ENCODE measurements around the gene PLPPR3. TPM values are rescaled to one million over a fixed set of nuclear protein-coding genes. Genes with fewer than 3 reads are reported as not detected.

Gene PLPPR3
- total RNA-seq, 8 experiments from 2014 or later: 0.22 to 68.1 (median 43.3) TPM

DNA sequence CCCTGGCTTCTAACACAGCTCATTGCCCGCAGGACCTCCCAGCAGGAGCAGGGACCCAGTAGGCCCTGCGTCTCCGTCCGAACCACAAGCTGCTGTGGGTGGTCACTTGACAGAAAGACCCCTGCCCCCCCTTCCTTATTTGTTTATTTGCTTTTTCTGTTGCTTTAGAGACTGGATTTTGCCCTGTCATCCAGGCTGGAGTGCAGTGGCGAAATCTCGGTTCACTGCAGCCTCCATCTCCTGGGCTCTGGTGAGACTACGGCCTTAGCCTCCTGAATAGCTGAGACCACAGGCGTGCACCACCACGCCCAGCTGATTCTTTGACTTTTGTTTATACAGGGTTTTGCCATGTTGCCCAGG is 32.1 kb downstream of the PLPPR3 start:
- in situ Hi-C loops (cut with MboI; ENCODE audit: low pct_unique_long_range_greater_than_20kb in 2 of 9, low sequenced_read_pairs in 9 of 9, unreplicated experiment in 9 of 9): no loop called here
- 58 to 100% (median 89%) methylated on average over 1 to 6 of the region's 9 CpGs; no CpG with 5 or more reads in 2 of the 10 experiments for WGBS, 10 experiments
- Histone ChIP-seq H3K27ac (peak overlapping the region; percentile 82 to 91), H3K4me3 (no peak overlapping the region), H3K4me1 (replicated peaks in 1 of 2) (peaks cover 25 to 26% of the 10 kb centered on the region in 2 donors)
- ATAC-seq (replicated peaks in 6 of 8): peak in 1 of 8 experiments; percentile 12

DNA sequence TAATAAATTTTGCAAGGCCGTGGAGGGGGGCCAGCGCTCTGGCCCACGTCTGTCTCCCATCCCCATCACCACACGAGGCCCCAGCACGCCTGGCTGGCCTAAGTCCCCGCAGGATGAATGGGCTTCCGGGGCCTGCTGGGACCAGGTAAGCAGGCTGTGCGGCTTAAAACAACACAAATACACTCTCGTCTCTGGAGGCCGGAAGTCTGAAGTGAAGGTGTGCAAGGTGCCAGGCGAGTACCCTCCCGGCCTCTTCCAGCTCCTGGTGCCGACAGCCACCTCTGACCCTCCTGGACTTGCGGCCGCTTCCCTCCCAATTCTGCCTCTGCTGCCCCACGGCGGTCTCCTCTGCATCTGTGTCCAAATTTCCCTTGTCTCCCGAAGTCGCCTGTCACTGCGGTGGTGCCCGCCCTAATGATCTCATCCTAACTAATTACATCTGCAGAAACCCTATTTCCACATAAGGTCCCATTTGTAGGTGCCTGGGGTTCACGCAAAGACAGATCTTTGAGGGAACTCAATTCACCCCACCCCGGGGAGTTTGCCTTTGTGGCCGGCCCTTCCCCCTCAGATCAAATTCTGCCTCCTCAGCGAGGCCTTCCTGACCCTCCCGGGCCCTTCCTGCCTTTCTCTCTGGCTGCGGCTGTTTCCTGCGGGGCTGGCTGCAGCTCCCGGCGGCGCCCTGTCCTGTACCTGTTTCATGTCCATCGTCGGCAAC is 32.6 kb downstream of the PLPPR3 start:
- ATAC-seq (replicated peaks in 6 of 8): peak; percentile 62 to 85 (median 74)
- 22 to 57% (median 25%) methylated on average over 2 to 13 of the region's 33 CpGs; no CpG with 5 or more reads in 5 of the 10 experiments for WGBS, 10 experiments
- peak overlapping the region; percentile 82 to 91 for H3K27ac ChIP-seq
- H3K4me1 ChIP-seq (replicated peaks in 1 of 2): peaks cover 25 to 26% of the 10 kb centered on the region in 2 donors
- in situ Hi-C loops (cut with MboI; ENCODE audit: low pct_unique_long_range_greater_than_20kb in 2 of 9, low sequenced_read_pairs in 9 of 9, unreplicated experiment in 9 of 9): no loop called here
- H3K4me3 ChIP-seq: no peak overlapping the region

DNA sequence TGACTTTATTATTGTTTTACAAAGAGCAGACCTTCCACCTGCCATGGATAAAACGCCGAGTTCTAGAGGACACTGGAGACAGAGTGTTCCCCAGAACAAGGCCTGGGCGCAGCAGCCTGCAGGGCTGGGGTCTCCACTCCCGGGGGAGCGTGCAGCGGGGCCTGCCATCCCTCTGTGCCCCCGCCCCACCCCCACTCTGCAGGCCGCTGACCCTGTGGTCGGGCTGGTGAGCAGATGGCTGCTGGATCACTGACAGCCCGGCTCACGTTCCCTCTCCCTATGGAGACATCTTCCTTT is 33.1 kb downstream of the PLPPR3 start:
- Histone ChIP-seq H3K4me3 (no peak overlapping the region), H3K27ac (peak overlapping the region; percentile 82 to 91), H3K4me1 (replicated peaks in 1 of 2) (peaks cover 25 to 26% of the 10 kb centered on the region in 2 donors)
- in situ Hi-C loops (cut with MboI; ENCODE audit: low pct_unique_long_range_greater_than_20kb in 2 of 9, low sequenced_read_pairs in 9 of 9, unreplicated experiment in 9 of 9): no loop called here
- 20% methylated on average over 2 of the region's 11 CpGs; no CpG with 5 or more reads in 9 of the 10 experiments for WGBS, 10 experiments
- ATAC-seq (replicated peaks in 6 of 8): no peak

DNA sequence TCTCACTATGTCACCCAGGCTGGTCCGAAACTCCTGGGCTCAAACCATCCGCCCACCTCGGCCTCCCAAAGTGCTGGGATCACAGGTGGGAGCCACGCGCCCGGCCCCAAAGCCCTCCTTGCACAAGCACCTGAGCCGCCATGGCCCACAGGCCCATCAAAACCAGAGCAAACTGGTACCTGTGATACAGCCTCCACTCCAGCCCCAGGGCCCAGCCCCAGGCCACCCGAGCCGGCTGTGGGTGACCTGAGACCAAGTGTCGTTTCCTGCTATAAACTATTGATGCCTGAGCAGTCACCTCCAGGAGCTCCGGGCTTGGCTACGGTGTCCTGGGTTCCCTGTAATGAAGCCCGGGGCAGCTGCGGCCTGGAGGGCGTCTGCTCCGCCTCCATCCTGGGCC is 34.2 kb downstream of the PLPPR3 start:
- no peak for ATAC-seq (replicated peaks in 6 of 8)
- in situ Hi-C loops (cut with MboI; ENCODE audit: low pct_unique_long_range_greater_than_20kb in 2 of 9, low sequenced_read_pairs in 9 of 9, unreplicated experiment in 9 of 9): no loop called here
- Histone ChIP-seq H3K27ac (peak overlapping the region; percentile 30 to 82), H3K4me3 (no peak overlapping the region), H3K4me1 (replicated peaks in 1 of 2) (peaks cover 26 to 30% of the 10 kb centered on the region in 2 donors)
- 77 to 100% (median 87%) methylated on average over 1 to 7 of the region's 16 CpGs; no CpG with 5 or more reads in 4 of the 10 experiments for WGBS, 10 experiments

DNA sequence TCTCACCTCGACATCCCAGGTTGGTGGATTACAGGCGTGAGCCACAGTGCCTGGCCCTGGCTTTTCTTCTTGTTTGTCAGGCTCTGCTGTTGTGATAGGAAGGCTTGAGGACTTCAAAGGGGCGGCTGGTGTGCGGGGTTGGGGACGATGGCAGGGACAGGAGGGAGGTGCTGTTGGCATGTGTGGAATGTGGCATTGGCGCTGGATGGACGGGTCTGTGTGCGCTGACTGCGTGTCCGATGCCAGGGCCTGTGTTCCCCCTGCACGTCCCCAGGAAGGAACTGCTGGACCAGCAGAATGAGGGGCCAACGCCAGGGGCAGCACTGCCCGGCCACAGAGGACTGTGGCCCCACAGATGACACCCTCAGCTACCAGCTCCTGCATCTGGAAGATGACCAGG is 37.2 kb downstream of the PLPPR3 start:
- no peak overlapping the region for H3K4me3 ChIP-seq
- in situ Hi-C loops (cut with MboI; ENCODE audit: low pct_unique_long_range_greater_than_20kb in 2 of 9, low sequenced_read_pairs in 9 of 9, unreplicated experiment in 9 of 9): no loop called here
- WGBS, 10 experiments: 80 to 98% (median 90%) methylated on average over 2 to 9 of the region's 13 CpGs; no CpG with 5 or more reads in 5 of the 10 experiments
- no peak overlapping the region for H3K27ac ChIP-seq
- peaks cover 22 to 30% of the 10 kb centered on the region in 2 donors for H3K4me1 ChIP-seq (replicated peaks in 1 of 2)
- no peak for ATAC-seq (replicated peaks in 6 of 8)

DNA sequence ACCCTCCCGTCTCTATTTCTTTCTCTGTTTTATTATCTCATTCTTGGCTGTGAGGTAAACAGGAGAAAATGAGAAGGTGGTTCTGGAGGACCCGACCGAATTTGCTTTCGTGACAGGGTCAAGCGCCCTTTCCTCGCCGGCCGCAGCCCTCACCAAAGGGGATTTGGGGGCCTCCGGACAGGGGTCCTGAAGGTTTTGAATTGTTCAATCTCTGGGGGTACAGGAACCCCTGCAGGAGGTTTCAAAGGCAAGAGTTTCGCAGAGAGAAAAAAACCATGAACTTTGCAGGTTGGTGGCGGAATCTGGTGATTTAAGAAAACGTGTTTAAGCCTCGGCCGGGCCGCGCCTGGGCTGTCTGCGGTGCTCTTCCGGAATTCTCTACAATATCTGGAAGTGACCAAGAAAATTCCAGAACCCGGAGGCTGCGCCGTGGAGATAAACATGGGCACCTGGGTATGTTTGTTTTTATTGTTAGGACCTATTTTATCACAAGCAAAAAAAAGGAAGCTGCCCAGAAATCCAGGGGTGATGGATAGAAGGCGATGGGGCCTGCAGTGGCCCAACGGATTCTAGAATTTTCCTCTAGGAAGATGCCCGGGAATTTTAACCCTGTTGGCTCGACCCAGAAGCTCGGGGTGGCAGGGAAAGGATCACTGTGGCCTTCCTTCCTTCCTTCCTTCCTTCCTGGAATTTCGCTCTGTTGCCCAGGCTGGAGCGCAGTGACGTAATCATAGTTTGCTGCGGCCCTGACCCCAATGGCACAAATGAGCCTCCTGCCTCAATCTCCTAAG is 38.7 kb downstream of the PLPPR3 start:
- peaks cover 7 to 16% of the 10 kb centered on the region in 2 donors for H3K4me1 ChIP-seq (replicated peaks in 1 of 2)
- WGBS, 10 experiments: 40 to 94% (median 82%) methylated on average over 2 to 21 of the region's 30 CpGs; no CpG with 5 or more reads in 1 of the 10 experiments
- H3K4me3 ChIP-seq: no peak overlapping the region
- H3K27ac ChIP-seq: peak overlapping the region in 1 of 2 donors; percentile 21
- in situ Hi-C loops (cut with MboI; ENCODE audit: low pct_unique_long_range_greater_than_20kb in 2 of 9, low sequenced_read_pairs in 9 of 9, unreplicated experiment in 9 of 9): no loop called here
- ATAC-seq (replicated peaks in 6 of 8): no peak

DNA sequence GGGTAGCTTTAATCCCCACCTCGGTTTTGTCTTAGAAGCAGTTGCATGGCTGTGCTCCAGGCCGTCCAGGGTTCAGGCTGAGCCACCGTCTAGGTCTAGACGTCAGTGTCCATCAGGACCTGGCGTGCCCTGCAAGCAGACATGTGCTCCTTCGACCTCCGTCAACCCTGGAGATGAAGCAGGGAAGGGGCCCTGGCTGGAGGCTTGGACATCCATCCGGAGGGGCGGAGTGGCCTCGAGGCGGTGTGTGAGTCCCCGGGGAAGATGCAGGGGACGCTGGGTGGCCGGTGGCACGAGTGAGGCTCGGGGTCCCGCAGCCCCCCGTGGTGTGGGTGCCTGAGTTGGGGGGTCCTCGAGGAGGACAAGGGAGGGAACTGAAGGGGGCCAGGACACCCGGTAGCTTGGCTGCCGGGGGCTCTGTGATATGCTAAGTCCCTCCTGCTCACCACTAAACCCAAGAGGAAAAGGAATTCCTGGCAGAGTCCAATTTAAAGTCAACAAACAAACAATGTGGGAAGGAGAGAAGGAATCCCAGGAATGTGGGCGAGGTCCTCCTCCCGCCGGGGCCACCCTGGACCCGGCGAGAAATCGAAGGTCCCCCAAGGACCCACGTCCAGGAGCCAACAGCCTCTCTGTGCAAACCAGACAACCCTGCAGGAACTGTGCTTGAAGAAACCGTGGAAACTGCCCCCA is 39.4 kb downstream of the PLPPR3 start:
- 0 to 48% (median 16%) methylated on average over 1 to 8 of the region's 29 CpGs; no CpG with 5 or more reads in 6 of the 10 experiments for WGBS, 10 experiments
- H3K27ac ChIP-seq: no peak overlapping the region
- H3K4me3 ChIP-seq: no peak overlapping the region
- ATAC-seq (replicated peaks in 6 of 8): peak; percentile 39 to 84 (median 69)
- H3K4me1 ChIP-seq (replicated peaks in 1 of 2): peaks cover 0 to 12% of the 10 kb centered on the region in 2 donors
- in situ Hi-C loops (cut with MboI; ENCODE audit: low pct_unique_long_range_greater_than_20kb in 2 of 9, low sequenced_read_pairs in 9 of 9, unreplicated experiment in 9 of 9): no loop called here

DNA sequence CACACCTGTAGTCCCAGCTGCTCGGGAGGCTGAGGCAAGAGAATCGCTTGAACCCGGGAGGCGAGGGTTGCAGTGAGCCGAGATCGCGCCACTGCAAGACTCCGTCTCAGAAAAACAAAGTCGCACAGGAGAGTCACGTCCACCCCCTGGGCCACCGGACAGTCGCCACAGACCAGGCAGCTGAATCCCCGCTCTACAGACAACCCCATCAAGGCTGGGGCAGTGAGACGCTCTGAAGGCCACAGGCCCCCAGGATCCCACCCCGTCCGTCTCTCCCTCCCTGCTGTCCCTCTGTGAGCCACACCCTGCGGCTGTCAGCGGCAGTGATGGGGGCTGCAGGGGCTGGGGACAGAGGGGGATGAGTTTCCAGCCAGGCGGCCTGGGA is 40.0 kb downstream of the PLPPR3 start:
- ATAC-seq (replicated peaks in 6 of 8): peak in 1 of 8 experiments; percentile 19
- no peak overlapping the region for H3K27ac ChIP-seq
- in situ Hi-C loops (cut with MboI; ENCODE audit: low pct_unique_long_range_greater_than_20kb in 2 of 9, low sequenced_read_pairs in 9 of 9, unreplicated experiment in 9 of 9): no loop called here
- WGBS, 10 experiments: 80 to 100% (median 100%) methylated on average over 1 to 3 of the region's 19 CpGs; no CpG with 5 or more reads in 6 of the 10 experiments
- no peak overlapping the region for H3K4me3 ChIP-seq
- peaks cover 0 to 12% of the 10 kb centered on the region in 2 donors for H3K4me1 ChIP-seq (replicated peaks in 1 of 2)

DNA sequence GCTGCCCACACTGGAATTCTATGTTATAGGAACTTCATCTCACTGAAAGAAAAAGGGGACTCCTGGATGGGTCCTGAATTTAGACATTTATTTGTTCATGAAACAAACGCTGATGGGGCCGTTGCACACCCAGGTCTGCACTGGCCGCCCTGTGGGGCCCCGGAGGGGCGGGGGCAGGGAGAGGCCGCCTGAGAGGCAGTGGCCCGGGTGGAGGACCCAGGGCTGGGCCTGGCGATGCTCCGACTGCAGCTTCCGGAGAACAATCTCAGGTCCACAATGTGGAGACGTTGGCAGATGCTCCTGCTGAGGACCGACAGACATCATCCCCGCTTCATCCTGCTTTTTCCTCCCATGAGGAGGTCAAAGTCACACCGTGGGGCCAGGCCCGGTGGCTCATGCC is 40.8 kb downstream of the PLPPR3 start:
- no peak overlapping the region for H3K27ac ChIP-seq
- no peak for ATAC-seq (replicated peaks in 6 of 8)
- peaks cover 0 to 16% of the 10 kb centered on the region in 2 donors for H3K4me1 ChIP-seq (replicated peaks in 1 of 2)
- in situ Hi-C loops (cut with MboI; ENCODE audit: low pct_unique_long_range_greater_than_20kb in 2 of 9, low sequenced_read_pairs in 9 of 9, unreplicated experiment in 9 of 9): no loop called here
- no peak overlapping the region for H3K4me3 ChIP-seq
- 58 to 100% (median 80%) methylated on average over 2 to 5 of the region's 15 CpGs; no CpG with 5 or more reads in 7 of the 10 experiments for WGBS, 10 experiments

DNA sequence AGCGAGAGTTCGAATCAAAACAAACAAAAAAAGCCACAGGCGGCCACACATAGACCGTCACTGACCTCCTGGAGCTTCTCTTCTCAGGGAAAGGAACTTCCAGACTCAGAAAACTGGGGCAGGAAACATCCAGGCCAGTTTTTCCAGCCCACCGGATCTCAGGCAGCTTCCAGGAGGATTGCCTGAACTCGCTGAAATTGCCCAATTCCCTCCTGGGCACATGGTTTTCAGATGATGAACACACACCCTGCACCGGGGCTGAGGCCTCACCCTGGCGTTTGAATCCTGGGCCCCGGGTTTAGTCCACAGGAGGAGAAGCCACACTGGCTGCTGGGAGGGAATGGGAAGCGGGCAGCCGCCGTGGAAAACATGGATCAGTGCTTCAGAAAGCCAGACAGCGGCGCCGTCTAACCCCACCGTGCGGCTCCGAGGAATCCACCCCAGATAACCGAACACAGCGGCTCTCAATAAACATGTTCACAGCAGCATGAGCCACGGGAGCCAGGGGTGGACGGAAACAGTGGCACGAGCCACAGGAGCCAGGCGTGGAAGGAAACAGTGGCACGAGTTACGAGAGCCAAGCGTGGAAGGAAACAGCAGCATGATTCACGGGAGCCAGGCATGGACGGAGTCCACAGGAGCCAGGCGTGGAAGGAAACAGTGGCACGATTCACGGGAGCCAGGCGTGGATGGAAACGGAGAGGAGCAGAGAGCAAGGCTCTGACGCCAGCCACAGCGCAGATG is 42.7 kb downstream of the PLPPR3 start:
- 19 to 100% (median 68%) methylated on average over 1 to 20 of the region's 36 CpGs; no CpG with 5 or more reads in 2 of the 10 experiments for WGBS, 10 experiments
- Histone ChIP-seq H3K4me1 (replicated peaks in 1 of 2) (peaks cover 0 to 16% of the 10 kb centered on the region in 2 donors), H3K27ac (peak overlapping the region in 1 of 2 donors; percentile 2), H3K4me3 (no peak overlapping the region)
- in situ Hi-C loops (cut with MboI; ENCODE audit: low pct_unique_long_range_greater_than_20kb in 2 of 9, low sequenced_read_pairs in 9 of 9, unreplicated experiment in 9 of 9): loop anchor here in 1 of 9 experiments (10.0 kb wide), 1 partner anchor 136 kb away; the partner anchor contains the start of genes KISS1R and R3HDM4
- peak in 6 of 8 experiments; percentile 17 to 90 (median 65) for ATAC-seq (replicated peaks in 6 of 8)

DNA sequence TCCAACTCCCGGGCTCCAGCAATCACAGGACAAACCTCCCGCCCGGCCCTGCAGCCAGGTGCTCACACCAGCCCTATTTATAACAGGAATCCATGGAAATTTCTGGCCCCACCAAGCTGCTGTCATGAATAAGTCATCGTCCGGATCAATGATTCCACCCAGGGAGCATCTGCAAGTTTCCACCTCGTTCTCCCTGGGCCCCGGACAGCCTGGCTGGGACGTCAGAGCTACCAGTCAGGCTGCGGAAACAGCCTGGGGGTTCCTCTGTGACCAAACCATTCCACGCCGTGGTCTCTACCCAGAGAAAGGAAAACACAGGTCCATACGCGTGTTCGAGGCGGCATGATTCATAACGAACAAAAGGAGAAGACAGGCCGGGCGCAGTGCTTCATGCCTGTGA is 45.2 kb downstream of the PLPPR3 start:
- Histone ChIP-seq H3K4me3 (no peak overlapping the region), H3K27ac (no peak overlapping the region), H3K4me1 (replicated peaks in 1 of 2) (peaks cover 0 to 4% of the 10 kb centered on the region in 2 donors)
- 63 to 95% (median 73%) methylated on average over 1 to 13 of the region's 18 CpGs; no CpG with 5 or more reads in 4 of the 10 experiments for WGBS, 10 experiments
- in situ Hi-C loops (cut with MboI; ENCODE audit: low pct_unique_long_range_greater_than_20kb in 2 of 9, low sequenced_read_pairs in 9 of 9, unreplicated experiment in 9 of 9): loop anchor here in 1 of 9 experiments (10.0 kb wide), 1 partner anchor 138 kb away; the partner anchor contains the start of genes KISS1R and R3HDM4
- ATAC-seq (replicated peaks in 6 of 8): peak in 4 of 8 experiments; percentile 12 to 61 (median 43)
